ENCODE results near the gene M1AP.

GRCh38 chr2:74582184-74582583 lies 65.9 kb downstream of the M1AP start:
- TF ChIP-seq EZH2 (IDR thresholded peaks at IDR 0.05) (no peak), CTCF (IDR thresholded peaks at IDR 0.05) (no peak), EZH2phosphoT487 (IDR thresholded peaks at IDR 0.05) (no peak)

All from neural progenitor cell (in vitro differentiated cells).